B cell (primary cell): ENCODE measurements around the gene EML2. TPM values are rescaled to one million over a fixed set of nuclear protein-coding genes. Genes with fewer than 3 reads are reported as not detected.

Source experiments
- ATAC-seq: fragments of 200-7000 bp; cut with Tn5 transposase; one replicate; pipeline ENCODE4 v1.10.0; 2021; ENCODE audit warnings: low read depth, mild to moderate bottlenecking, moderate number of reproducible peaks, moderate library complexity
- CTCF ChIA-PET: fragments of 350-600 bp; sonication (Branson Sonifier 250); formaldehyde crosslinking; loops from one replicate; lab custom pipeline; 2021; ENCODE audit warnings: antibody characterized with exemption, inconsistent platforms; lab: Charles Lee
- POLR2A ChIA-PET: fragments of 350-600 bp; sonication (Branson Sonifier 250); formaldehyde crosslinking; loops from one replicate; lab custom pipeline; 2021; ENCODE audit warnings: antibody characterized with exemption; lab: Charles Lee
- DNase-seq: peaks from one replicate; pipeline ENCODE4 v3.0.0; 2013
- H2AFZ ChIP-seq: 2 replicates; pipeline ENCODE4 v1.6.1; 2012; ENCODE audit warnings: mild to moderate bottlenecking, low read depth, low read length; ENCODE audit not compliant: insufficient read depth, poor library complexity, severe bottlenecking
- H3K27ac ChIP-seq, 2 donors: 1 replicate in 1 of 2; 2 replicates in 1 of 2; pipeline ENCODE4 v1.5.1; 2012 to 2013; ENCODE audit warnings: low read length in 2 of 2, mild to moderate bottlenecking in 2 of 2, moderate library complexity in 1 of 2
- H3K27me3 ChIP-seq, 4 experiments: fragments of 200-600 bp in 1 of 4; sonication (generic) in 1 of 4; replicated peaks in 1 of 4; 1 replicate in 2 of 4; 2 replicates in 2 of 4; pipeline versions ENCODE4 v1.6.1 to v1.7.0; 2013 to 2016; ENCODE audit warnings: low read length in 3 of 4, mild to moderate bottlenecking in 2 of 4, mixed read lengths in 1 of 4, moderate library complexity in 1 of 4; ENCODE audit not compliant: insufficient read depth in 4 of 4, control insufficient read depth in 3 of 4; ENCODE audit errors: control extremely low read depth in 1 of 4
- H3K36me3 ChIP-seq, 2 experiments: replicated peaks in 1 of 2; 1 replicate in 1 of 2; 2 replicates in 1 of 2; pipeline versions ENCODE4 v1.6.1 to v1.7.1; 2013; ENCODE audit warnings: low read length in 1 of 2; ENCODE audit not compliant: insufficient read depth in 2 of 2, control insufficient read depth in 1 of 2; ENCODE audit errors: control extremely low read depth in 1 of 2, extremely low read depth in 1 of 2
- H3K4me1 ChIP-seq, 2 donors: fragments of 200-600 bp in 1 of 2; sonication (generic) in 1 of 2; 1 replicate in 1 of 2; 2 replicates in 1 of 2; pipeline versions ENCODE4 v1.5.1 to v1.6.1; 2013 to 2017; ENCODE audit warnings: low read length in 2 of 2; ENCODE audit not compliant: control insufficient read depth in 2 of 2, insufficient read depth in 2 of 2
- H3K4me2 ChIP-seq: replicated peaks from 2 replicates; pipeline ENCODE3; 2012; ENCODE audit warnings: mild to moderate bottlenecking, low read depth, low read length; ENCODE audit not compliant: poor library complexity, severe bottlenecking
- H3K4me3 ChIP-seq, 5 experiments: fragments of 200-600 bp in 1 of 5; sonication (generic) in 1 of 5; 1 replicate in 3 of 5; 2 replicates in 2 of 5; pipeline versions ENCODE4 v1.5.1 to v1.7.0; 2011 to 2016; ENCODE audit warnings: low read length in 4 of 5, mild to moderate bottlenecking in 4 of 5, low read depth in 2 of 5, control low read depth in 1 of 5, moderate library complexity in 1 of 5; ENCODE audit not compliant: insufficient read depth in 1 of 5; ENCODE audit errors: control extremely low read depth in 1 of 5, extremely low read depth in 1 of 5
- H3K79me2 ChIP-seq: fragments of 200-600 bp; sonication (generic); one replicate; pipeline ENCODE4 v1.6.0; 2016; ENCODE audit warnings: low read length; ENCODE audit not compliant: control insufficient read depth, insufficient read depth
- H3K9ac ChIP-seq: fragments of 200-600 bp; sonication (generic); 2 replicates; pipeline ENCODE4 v1.6.1; 2017; ENCODE audit warnings: mild to moderate bottlenecking, low read length, moderate library complexity
- H3K9me3 ChIP-seq, 3 donors: one replicate each; pipeline versions ENCODE4 v1.6.1 to v1.7.1; 2013; ENCODE audit warnings: low read length in 2 of 3; ENCODE audit not compliant: control insufficient read depth in 2 of 3, insufficient read depth in 1 of 3; ENCODE audit errors: control extremely low read depth in 1 of 3
- H4K20me1 ChIP-seq: 2 replicates; pipeline ENCODE4 v1.6.0; 2012; ENCODE audit warnings: mild to moderate bottlenecking, low read length; ENCODE audit not compliant: insufficient read depth, control insufficient read depth, poor library complexity, severe bottlenecking
- H3K27ac Mint-ChIP-seq: one replicate; pipeline ENCODE4 v1.8.0; 2021; ENCODE audit warnings: mixed read lengths
- H3K27me3 Mint-ChIP-seq: one replicate; pipeline ENCODE4 v1.8.0; 2021; ENCODE audit warnings: mixed read lengths
- H3K4me1 Mint-ChIP-seq: one replicate; pipeline ENCODE4 v1.8.0; 2021; ENCODE audit warnings: mixed read lengths
- H3K4me3 Mint-ChIP-seq: one replicate; pipeline ENCODE4 v1.8.0; 2021; ENCODE audit warnings: mixed read lengths
- H3K9me3 Mint-ChIP-seq: one replicate; pipeline ENCODE4 v1.8.0; 2022; ENCODE audit warnings: mixed read lengths; ENCODE audit not compliant: insufficient read depth
- CTCF ChIP-seq: fragments of 200-600 bp; IDR thresholded peaks from one replicate; pipeline ENCODE4 v1.8.0; 2022; ENCODE audit warnings: antibody characterized with exemption, mild to moderate bottlenecking
- EZH2 ChIP-seq: IDR thresholded peaks from 2 replicates; pipeline ENCODE4 v1.6.1; 2012; ENCODE audit warnings: borderline replicate concordance, low read depth, mild to moderate bottlenecking, moderate library complexity, low read length; ENCODE audit not compliant: insufficient read depth, poor library complexity, severe bottlenecking
- WGBS: methylation state at CpG from one replicate; pipeline ENCODE4 v1.1.5; 2013; ENCODE audit warnings: missing lambda C conversion rate; ENCODE audit not compliant: insufficient coverage; 5-methylcytosine and 5-hydroxymethylcytosine counted together
- intact Hi-C: fragments of 100-400 bp; cut with micrococcal nuclease; formaldehyde crosslinking; loops from one replicate; pipeline ENCODE4 v1.10.0; 2022
- polyA plus RNA-seq: library from polyadenylated mRNA; depleted of rRNA; stranded (reverse); fragments of >200 nt; gene quantifications from 2 replicates; pipeline ENCODE4 v1.2.3, GENCODE V29; 2012
- total RNA-seq, 2 donors: library from RNA; stranded (reverse); fragments of 120-200 nt in 1 of 2; gene quantifications; 1 replicate in 1 of 2; 2 replicates in 1 of 2; pipeline versions ENCODE4 v1.2.3 to v1.2.4, GENCODE V29; 2013 to 2022

EML2 gene
- total and polyA plus RNA-seq, 2 donors (not counting 1 experiment from before 2014, with no cell fraction given): 75.0 to 88.5 TPM

GRCh38 chr19:45574526-45574925, 64.7 kb downstream of the EML2 start:
- ChIA-PET CTCF (interaction anchor here (1.4 kb wide), 1 partner anchor 16 kb away, joined by 4 read pairs; no protein-coding TSS in a partner anchor), POLR2A (no interaction called here)
- intact Hi-C loops: no loop called here
- Mint-ChIP-seq H3K4me1 (peaks cover 7% of the 10 kb centered on the region), H3K9me3 (no peaks in the 10 kb centered on the region), H3K27me3 (no peaks in the 10 kb centered on the region), H3K27ac (no peak overlapping the region), H3K4me3 (no peak overlapping the region)
- no peak overlapping the region for H2AFZ ChIP-seq
- no peak for TF ChIP-seq EZH2
- TF ChIP-seq CTCF: no peak
- 92% methylated on average over 2 of the region's 4 CpGs for WGBS
- H3K9ac ChIP-seq: no peak overlapping the region
- peaks cover 0 to 2% of the 10 kb centered on the region in 2 experiments for H3K36me3 ChIP-seq
- no peak overlapping the region for H3K27ac ChIP-seq
- ATAC-seq (no peak), DNase-seq (no peak)
- H4K20me1 ChIP-seq: no peaks in the 10 kb centered on the region
- no peaks in the 10 kb centered on the region for H3K9me3 ChIP-seq
- H3K79me2 ChIP-seq: peaks cover 50% of the 10 kb centered on the region
- no peaks in the 10 kb centered on the region for H3K27me3 ChIP-seq
- peaks cover 0 to 6% of the 10 kb centered on the region in 2 donors for H3K4me1 ChIP-seq
- no peak overlapping the region for H3K4me3 ChIP-seq
- no peak overlapping the region for H3K4me2 ChIP-seq

DNA sequence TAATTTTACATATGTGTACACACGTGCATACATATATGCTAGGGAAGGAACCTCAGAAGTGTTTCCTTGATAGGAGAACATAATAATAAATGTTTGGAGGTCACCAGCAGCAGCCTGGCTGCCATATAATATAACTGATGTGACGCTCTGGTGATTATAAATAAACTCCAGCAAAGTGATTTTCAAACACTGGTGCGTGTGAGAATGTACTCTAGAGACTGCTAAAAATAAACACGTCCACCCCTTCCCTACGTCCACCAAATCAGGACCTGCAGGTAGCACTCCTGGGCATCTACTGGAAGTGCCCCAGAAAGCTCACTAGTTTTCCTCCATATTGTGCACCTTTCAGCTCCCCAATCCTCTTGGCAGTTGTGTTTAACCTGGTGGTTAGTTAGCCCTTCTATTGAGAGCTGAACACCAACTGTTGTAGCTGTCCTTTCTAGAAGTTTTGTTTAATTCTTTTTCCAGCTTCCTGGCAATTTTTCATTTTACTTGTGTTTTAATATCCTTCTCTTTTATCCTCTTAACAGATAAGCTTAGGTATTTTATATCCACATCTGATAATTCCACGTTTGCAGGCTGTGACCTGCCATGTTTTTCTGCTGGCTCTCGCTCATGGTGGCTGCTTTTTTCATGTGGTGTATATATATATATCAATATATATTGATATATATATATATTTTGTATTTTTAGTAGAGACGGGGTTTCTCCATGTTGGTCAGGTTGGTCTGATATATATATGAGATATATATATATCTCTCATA, 67.6 kb downstream of the EML2 start:
- no peaks in the 10 kb centered on the region for H3K9me3 Mint-ChIP-seq
- peaks cover 9% of the 10 kb centered on the region for H3K4me1 Mint-ChIP-seq
- H3K4me1 ChIP-seq: peaks cover 0 to 6% of the 10 kb centered on the region in 2 donors
- no peak overlapping the region for H3K27ac ChIP-seq
- no peak overlapping the region for H3K4me3 ChIP-seq
- 95% methylated on average over 3 of the region's 8 CpGs for WGBS
- intact Hi-C loops: no loop called here
- no peak for TF ChIP-seq EZH2
- no peak for TF ChIP-seq CTCF
- POLR2A ChIA-PET: no interaction called here
- peaks cover 0 to 2% of the 10 kb centered on the region in 2 experiments for H3K36me3 ChIP-seq
- no peaks in the 10 kb centered on the region for H3K27me3 Mint-ChIP-seq
- no peaks in the 10 kb centered on the region for H3K27me3 ChIP-seq
- no peak overlapping the region for H3K4me3 Mint-ChIP-seq
- no peak overlapping the region for H3K4me2 ChIP-seq
- no peak overlapping the region for H3K9ac ChIP-seq
- CTCF ChIA-PET: interaction anchor here (0.6 to 1.5 kb wide), 4 partner anchors 25 to 269 kb away, joined by 3 to 4 read pairs (median 3); no protein-coding TSS in a partner anchor
- peaks cover 55% of the 10 kb centered on the region for H3K79me2 ChIP-seq
- H3K27ac Mint-ChIP-seq: no peak overlapping the region
- no peaks in the 10 kb centered on the region for H4K20me1 ChIP-seq
- ATAC-seq: no peak
- H3K9me3 ChIP-seq: no peaks in the 10 kb centered on the region
- no peak overlapping the region for H2AFZ ChIP-seq
- DNase-seq: no peak
